Measurements from ENCODE around the gene ZNF23.

Gene ZNF23

DNA sequence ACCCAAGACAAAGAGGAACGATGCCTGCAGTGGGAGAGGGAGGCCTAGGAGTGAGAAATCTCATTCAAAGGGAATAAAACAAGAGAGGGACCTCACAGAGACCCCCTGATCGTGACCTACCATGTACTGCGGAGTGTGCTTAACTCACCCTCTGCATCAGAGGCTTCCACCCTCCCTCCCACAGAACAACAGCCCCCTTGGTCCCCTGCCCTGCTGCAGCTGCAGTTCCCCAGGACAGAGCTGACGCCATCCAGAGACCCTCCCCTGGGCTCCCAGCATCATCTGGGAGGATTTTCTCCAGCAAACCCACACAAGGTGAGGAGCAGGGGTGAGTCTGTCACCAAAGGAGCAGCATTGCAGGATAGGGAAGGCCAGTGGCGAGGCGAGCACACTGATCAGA, 60.0 kb downstream of the ZNF23 start:
- in situ Hi-C loops (cut with HindIII; ENCODE audit: low sequenced_read_pairs) = no loop called here

DNA sequence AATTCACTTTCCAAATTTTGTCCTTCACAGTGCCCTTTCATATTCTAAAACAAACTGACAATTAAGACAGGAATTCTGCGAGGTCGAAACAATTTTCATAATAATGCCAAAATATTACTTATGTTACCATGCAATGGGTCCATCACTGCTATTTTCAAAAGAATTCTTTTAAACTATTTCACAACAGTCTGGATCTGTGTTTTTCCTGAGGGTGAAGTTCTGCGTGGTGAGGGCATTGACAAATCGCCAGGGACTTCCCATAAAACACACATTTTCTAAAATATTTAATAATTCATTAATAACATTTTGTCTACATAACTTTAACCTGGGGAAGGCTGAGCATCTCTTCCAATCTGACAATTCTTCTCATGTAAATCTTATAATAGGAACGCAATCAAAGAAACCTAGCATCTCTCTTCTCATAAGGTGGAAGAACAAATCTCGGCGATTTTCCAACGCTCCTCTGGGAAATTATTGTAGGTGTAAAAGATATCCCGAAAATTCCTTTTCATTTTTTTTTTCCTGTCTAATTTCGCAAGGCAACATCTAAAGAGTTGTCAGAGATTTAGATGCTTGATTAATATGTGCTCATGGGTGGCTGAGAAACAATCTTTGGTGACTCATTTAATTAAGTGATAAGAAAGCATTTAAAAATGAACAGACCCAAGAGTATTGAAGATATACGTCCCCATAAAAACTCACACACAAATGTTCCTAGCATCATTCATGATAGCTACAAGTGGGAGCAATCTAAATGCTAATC, 62.1 kb downstream of the ZNF23 start:
- in situ Hi-C loops (cut with HindIII; ENCODE audit: low sequenced_read_pairs) = no loop called here
